ENCODE data around the gene KLHL13.

KLHL13 gene

GRCh38 chrX:118049713-118050112 lies 66.9 kb downstream of the KLHL13 start:
- no peak for TF ChIP-seq CTCF (conservative IDR thresholded peaks at IDR 0.05; ENCODE audit: low read length)
- no peak for DNase-seq (ENCODE audit: low read depth)
- H3K4me3 ChIP-seq (ENCODE audit: low read length) = no peak overlapping the region

GRCh38 chrX:118047446-118048186 lies 69.0 kb downstream of the KLHL13 start:
- no peak for TF ChIP-seq CTCF (conservative IDR thresholded peaks at IDR 0.05; ENCODE audit: low read length)
- no peak overlapping the region for H3K4me3 ChIP-seq (ENCODE audit: low read length)
- DNase-seq (ENCODE audit: low read depth) = no peak

GRCh38 chrX:118039591-118039990 lies 77.0 kb downstream of the KLHL13 start:
- no peak for TF ChIP-seq CTCF (conservative IDR thresholded peaks at IDR 0.05; ENCODE audit: low read length)
- no peak for DNase-seq (ENCODE audit: low read depth)
- no peak overlapping the region for H3K4me3 ChIP-seq (ENCODE audit: low read length)

- TF ChIP-seq CTCF (conservative IDR thresholded peaks at IDR 0.05; ENCODE audit: low read length) = no peak
- DNase-seq (ENCODE audit: low read depth) = no peak
- no peak overlapping the region for H3K4me3 ChIP-seq (ENCODE audit: low read length)
These were observed 77.8 kb downstream of the KLHL13 start for GRCh38 chrX:118038614-118039365.

GRCh38 chrX:118026631-118027030 lies 90.0 kb downstream of the KLHL13 start:
- DNase-seq (ENCODE audit: low read depth) = no peak
- H3K4me3 ChIP-seq (ENCODE audit: low read length) = no peak overlapping the region
- TF ChIP-seq CTCF (conservative IDR thresholded peaks at IDR 0.05; ENCODE audit: low read length) = no peak

- no peak for DNase-seq (ENCODE audit: low read depth)
- no peak overlapping the region for H3K4me3 ChIP-seq (ENCODE audit: low read length)
- TF ChIP-seq CTCF (conservative IDR thresholded peaks at IDR 0.05; ENCODE audit: low read length) = no peak
These were observed 91.4 kb downstream of the KLHL13 start for GRCh38 chrX:118025226-118025625.

GRCh38 chrX:118024482-118024881 lies 92.1 kb downstream of the KLHL13 start:
- no peak overlapping the region for H3K4me3 ChIP-seq (ENCODE audit: low read length)
- no peak for TF ChIP-seq CTCF (conservative IDR thresholded peaks at IDR 0.05; ENCODE audit: low read length)

More at GRCh38 chrX:118024482-118024881, 92.1 kb downstream of the KLHL13 start:
- no peak for DNase-seq (ENCODE audit: low read depth)

Data from AG10803 (cell line).